Peyer's patch (tissue), 4 donors: ENCODE data around the gene CCDC85A.

Source experiments
- POLR2A ChIP-seq, 2 donors: fragments of 450-650 bp; IDR thresholded peaks; one replicate each; pipeline ENCODE4 v1.5.1; 2017; ENCODE audit warnings: antibody characterized with exemption in 2 of 2, mild to moderate bottlenecking in 2 of 2, moderate library complexity in 2 of 2
- TF ChIP-seq, protein P1 (sequence below), 6 experiments: fragments of 450-650 bp in 4 of 6; fragments of 200-600 bp in 2 of 6; sonication (generic) in 1 of 6; IDR thresholded peaks; one replicate each; pipeline ENCODE4 v1.5.1; 2017 to 2019; ENCODE audit warnings: antibody characterized with exemption in 6 of 6, mild to moderate bottlenecking in 3 of 6, moderate library complexity in 1 of 6

DNA sequence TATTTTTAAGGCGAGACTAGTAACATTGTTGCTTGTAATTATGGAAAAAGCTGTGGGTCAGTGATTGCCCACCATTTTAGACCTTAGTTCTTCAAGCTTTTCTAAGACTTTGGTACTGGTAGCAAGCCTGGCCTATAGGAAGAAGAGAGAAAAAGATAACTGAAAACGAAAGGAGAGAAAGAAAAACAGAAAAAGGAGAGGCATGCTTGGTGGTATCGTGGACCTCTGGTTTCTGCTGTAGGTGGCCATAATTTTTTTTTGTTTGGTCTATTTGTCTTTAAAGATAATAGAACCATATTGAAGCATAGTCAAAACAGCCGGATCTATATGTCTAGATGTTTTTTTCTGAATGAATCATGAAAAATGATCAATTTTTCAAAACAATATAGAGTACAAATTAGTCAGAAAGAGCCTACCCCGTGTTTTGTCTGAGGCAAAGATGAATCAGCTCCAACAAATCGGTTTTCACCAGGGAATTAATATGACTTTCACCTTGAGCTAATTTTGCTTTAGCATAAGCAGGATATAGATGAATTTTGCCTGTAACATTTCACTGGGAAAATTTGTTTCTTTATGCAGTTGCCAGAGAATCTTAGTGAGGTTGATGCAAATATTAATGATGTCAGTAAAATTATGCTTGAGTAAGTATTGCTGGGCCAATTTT lies 45.7 kb downstream of the CCDC85A start:
- TF ChIP-seq, protein P1, sequence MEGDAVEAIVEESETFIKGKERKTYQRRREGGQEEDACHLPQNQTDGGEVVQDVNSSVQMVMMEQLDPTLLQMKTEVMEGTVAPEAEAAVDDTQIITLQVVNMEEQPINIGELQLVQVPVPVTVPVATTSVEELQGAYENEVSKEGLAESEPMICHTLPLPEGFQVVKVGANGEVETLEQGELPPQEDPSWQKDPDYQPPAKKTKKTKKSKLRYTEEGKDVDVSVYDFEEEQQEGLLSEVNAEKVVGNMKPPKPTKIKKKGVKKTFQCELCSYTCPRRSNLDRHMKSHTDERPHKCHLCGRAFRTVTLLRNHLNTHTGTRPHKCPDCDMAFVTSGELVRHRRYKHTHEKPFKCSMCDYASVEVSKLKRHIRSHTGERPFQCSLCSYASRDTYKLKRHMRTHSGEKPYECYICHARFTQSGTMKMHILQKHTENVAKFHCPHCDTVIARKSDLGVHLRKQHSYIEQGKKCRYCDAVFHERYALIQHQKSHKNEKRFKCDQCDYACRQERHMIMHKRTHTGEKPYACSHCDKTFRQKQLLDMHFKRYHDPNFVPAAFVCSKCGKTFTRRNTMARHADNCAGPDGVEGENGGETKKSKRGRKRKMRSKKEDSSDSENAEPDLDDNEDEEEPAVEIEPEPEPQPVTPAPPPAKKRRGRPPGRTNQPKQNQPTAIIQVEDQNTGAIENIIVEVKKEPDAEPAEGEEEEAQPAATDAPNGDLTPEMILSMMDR (IDR thresholded peaks at IDR 0.05) = no peak
- no peak for TF ChIP-seq POLR2A (IDR thresholded peaks at IDR 0.05)
